Measurements from ENCODE around the gene CHST11.
A peak's percentile ranks its signal among the peaks of the same experiment; 100 is the strongest.

CHST11 gene

GRCh38 chr12:104758771-104759170, 302.0 kb downstream of the CHST11 start:
- no peak for DNase-seq (ENCODE audit: low read depth, low spot score)

- DNase-seq (ENCODE audit: low read depth, low spot score) = no peak
These were observed 304.3 kb downstream of the CHST11 start for GRCh38 chr12:104761091-104761490.

- no peak for DNase-seq (ENCODE audit: low read depth, low spot score)
These were observed 304.9 kb downstream of the CHST11 start for GRCh38 chr12:104761611-104762010.

GRCh38 chr12:104763168-104763805, 306.5 kb downstream of the CHST11 start:
- DNase-seq (ENCODE audit: low read depth, low spot score) = no peak

DNA sequence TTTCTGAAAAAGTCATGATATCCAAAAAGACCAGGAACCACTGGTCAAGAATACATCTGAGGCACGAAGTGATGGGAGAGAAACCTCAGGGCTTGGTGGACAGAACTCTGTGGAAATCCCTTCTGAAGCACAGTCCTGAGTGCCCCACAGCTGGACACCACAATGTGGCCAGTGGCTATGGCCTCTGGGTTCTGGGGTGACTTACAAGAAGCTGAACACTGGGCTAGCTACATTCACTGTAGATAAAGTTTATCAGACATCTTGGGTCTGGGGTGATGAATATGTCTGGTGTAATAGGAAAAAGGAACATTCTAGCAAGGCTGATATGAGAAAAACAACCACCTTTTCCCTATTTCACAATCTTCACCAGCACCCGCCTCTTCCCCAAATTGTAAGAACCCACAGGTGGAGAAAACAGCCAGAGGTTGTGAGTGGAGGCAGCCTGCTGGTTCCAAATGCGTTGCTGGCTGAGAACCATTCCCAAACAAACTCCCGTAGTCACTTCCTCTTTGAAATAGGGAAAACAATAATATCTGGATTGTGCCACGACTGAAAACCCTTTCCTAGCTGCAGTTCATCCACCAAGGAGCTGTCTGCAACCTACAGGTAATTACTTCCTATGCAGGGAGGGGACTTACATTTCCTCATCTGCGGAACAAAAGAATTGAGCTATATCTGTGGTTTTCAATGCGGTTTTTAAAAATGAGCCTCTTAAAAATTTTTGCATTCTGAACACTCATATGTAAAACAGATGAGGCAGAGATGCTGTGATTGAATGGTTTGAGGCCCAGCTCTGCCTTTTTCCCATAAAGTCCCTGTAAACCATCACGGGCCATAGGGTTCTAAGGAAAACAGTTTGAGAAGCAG, 307.7 kb downstream of the CHST11 start:
- DNase-seq (ENCODE audit: low read depth, low spot score) = no peak

- no peak for DNase-seq (ENCODE audit: low read depth, low spot score)
These were observed 310.5 kb downstream of the CHST11 start for GRCh38 chr12:104767261-104767660.

DNA sequence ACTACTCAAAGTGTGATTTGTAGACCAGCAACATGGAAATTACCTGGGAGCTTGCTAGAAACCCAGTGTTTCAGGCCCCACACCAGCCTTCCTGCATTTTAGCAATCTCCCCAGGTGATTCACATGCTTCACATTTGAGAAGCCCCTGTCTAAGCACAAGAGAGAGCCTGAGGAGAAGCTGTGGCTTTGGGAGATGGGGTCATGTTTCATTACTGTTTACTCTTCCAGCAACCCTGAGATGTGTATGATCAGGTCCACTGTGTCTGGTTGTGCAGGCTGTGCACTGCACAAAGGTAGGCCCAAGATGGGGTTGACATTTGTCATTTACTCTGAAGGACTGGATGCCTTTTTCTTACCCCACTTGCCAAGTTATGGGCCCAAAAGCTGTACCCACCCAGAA, 311.3 kb downstream of the CHST11 start:
- DNase-seq (ENCODE audit: low read depth, low spot score) = no peak

- no peak for DNase-seq (ENCODE audit: low read depth, low spot score)
These were observed 312.4 kb downstream of the CHST11 start for GRCh38 chr12:104769144-104769561.

- DNase-seq (ENCODE audit: low read depth, low spot score) = no peak
These were observed 315.6 kb downstream of the CHST11 start for GRCh38 chr12:104772336-104772735.

GRCh38 chr12:104775731-104776231, 319.0 kb downstream of the CHST11 start:
- DNase-seq (ENCODE audit: low read depth, low spot score) = no peak

GRCh38 chr12:104779134-104779533, 322.4 kb downstream of the CHST11 start:
- DNase-seq (ENCODE audit: low read depth, low spot score) = no peak

GRCh38 chr12:104782296-104782695, 325.5 kb downstream of the CHST11 start:
- DNase-seq (ENCODE audit: low read depth, low spot score) = no peak

GRCh38 chr12:104784592-104784991, 327.8 kb downstream of the CHST11 start:
- DNase-seq (ENCODE audit: low read depth, low spot score) = no peak

GRCh38 chr12:104785886-104786285, 329.1 kb downstream of the CHST11 start:
- no peak for DNase-seq (ENCODE audit: low read depth, low spot score)

DNA sequence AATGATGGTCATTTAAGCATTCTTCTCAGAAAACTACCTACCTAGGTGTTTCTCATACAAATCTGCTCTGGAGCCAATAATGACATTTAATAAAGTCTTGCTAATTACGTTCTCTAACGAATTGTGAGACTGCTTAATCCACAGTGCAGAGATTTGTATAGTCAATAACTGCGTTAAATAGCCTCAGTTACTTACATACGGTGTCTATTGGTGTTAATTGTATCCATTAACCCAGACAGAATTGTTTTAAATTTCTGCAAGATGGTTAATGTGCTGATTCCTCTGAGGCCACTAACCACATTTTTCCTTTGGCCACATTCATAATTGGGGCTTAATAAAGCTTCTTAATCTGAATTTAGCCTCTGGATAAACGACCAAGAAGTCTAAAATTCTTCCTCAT, 329.6 kb downstream of the CHST11 start:
- no peak for DNase-seq (ENCODE audit: low read depth, low spot score)

DNA sequence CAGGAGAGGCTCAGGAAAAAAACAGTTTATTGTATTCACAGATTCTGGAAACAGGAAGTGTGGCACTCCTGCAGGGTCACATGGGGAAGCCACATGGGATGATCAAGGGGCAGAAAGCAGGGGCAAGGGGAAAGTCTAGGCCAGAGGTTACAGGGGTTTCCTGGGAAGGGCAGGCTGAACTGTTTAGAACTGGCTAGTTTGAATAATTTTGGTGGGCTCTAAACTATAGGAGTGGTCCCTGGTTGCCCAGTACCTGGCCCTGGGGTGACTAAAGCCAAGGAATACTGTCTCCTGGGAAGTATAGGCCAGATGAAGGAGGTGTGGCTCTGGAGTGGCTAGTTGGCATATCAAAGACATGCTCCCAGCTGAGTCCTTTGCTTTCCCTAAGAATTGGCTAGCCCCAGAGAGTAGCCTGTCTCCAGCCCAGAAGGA, 332.1 kb downstream of the CHST11 start:
- DNase-seq (ENCODE audit: low read depth, low spot score) = no peak

- no peak for DNase-seq (ENCODE audit: low read depth, low spot score)
These were observed 333.8 kb downstream of the CHST11 start for GRCh38 chr12:104790296-104791125.

DNA sequence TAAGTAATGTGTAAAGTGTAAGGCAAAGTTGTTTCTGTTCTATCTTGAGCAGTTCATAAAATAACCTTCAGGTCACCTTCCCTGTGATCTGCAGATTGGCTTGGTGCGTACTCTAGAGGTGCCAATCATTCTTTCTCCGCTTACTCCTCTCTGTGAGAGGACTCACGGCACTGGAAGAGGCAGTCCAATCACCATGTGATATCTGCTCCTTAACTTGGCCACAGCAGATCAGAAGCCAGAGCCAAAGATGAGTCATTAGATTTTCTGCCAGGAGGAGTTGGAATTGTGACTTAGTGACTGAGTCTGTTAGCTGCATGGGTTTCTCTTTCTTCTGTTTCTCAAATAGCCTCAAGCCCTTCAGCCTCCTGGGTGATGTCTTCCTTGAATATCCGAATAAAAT, 335.8 kb downstream of the CHST11 start:
- peak; percentile 31 for DNase-seq (ENCODE audit: low read depth, low spot score)

DNA sequence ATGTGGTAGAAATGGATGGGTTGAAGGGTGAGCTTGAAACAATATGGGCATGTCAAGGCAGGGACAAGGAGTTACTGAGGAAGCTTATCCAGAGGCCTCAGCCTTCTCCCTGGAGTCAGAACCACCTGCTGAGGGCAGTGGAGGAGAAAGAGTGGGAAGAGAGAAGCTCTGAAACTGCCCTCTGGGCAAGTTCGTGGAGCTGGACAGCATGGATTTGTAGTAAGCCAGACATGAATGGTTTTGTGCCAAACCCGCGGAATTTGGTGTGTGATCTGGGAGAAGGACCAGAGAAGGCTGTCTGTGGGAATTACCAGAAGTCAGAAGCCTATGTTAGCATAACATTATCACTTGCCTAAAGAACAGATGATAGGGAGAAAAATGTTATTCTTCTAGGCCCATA, 336.5 kb downstream of the CHST11 start:
- no peak for DNase-seq (ENCODE audit: low read depth, low spot score)

DNA sequence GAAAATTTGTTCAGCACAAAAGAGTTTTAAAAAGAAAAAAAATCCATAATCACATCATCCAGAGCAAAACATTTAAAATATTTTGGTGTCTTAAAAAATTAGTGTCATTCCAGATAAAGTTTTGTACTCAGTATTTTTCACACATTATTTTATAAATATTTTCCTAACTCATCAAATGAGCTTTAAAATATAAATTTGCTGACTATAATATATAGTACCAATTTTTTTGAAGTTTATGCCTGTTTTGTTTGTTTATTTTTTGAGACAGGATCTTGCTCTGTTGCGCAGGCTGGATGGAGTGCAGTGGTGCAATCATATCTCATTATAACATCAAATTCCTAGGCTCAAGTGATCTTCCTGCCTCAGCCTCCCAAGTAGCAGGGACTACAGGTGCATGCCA, 337.2 kb downstream of the CHST11 start:
- DNase-seq (ENCODE audit: low read depth, low spot score) = no peak

DNA sequence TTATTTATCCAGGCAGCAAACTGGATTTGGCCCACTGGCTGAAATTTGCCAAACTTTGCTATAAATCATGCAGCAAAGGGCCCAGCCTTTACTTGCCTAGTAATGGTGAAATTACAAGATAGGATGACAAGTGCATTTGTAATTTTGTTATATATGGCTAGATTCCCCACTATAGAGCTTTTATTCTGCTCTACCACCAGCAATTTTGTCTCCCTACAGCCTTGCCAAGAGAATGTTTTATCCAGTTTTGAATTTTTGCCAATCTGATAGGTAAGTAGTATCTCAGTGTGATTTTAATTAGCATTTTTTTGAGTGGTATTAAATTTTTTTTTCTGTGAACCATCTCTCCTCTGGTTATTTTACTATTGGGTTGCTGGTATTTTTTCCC, 339.7 kb downstream of the CHST11 start:
- DNase-seq (ENCODE audit: low read depth, low spot score) = no peak

DNA sequence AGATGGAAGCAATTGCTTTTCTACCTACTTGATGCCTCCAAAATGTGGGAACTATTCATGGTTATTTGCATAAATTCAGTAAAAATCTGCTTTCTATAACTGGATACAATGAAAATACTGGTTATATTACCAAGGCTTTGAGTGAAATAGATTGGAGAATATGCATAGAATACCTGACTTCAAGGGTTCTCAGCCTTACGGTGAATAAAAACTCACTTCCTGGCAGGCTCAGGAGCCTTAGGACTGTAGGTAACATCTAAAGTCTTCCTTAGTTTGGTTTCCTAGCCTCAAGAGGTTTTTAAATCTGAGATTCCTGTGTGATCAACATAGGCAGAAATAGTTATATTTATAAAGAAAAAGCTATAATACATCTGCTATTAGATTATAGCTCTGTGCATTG, 342.7 kb downstream of the CHST11 start:
- DNase-seq (ENCODE audit: low read depth, low spot score) = no peak

All from smooth muscle cell of the brain vasculature (primary cell).